ENCODE data around the gene CBX1.
A peak's percentile ranks its signal among the peaks of the same experiment; 100 is the strongest.

Gene CBX1

DNA sequence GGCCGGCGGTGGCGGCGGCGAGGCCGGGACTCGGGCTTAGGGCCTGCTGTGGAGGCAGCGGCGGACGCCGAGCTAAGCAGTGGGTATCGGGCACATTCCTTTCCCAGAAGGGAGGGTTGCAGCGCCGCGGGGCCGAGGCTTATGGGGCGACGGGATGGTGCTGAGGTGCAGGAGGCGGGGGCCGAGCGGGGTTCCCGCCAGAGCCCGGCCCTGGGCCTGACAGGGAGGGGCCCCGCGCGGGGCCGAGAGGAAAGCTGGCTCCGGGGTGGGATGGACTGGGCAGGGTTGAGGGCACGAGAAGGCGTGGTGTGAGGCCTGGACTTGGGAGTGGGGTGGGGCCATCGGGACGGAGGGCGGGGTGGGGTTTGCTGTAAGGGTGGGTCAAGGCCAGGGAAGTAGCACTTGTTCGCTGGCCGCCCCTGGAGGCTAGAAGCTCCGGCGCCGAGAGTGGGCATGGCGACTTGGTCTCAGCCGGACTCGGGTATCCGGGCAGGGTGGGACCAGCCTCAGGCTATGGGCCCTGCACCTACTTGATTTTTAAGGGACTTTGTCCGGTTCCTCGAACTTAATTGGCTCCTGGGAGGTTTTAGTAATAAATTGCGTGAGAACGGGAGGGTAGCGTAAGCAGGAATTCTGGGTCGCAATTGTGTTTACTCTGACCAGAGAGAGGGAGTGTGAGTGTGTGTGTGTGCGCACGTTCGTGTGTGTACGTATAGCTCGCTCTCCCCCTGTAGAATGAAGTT is 52.7 kb downstream of the CBX1 start:
- Histone ChIP-seq H3K14ac (ENCODE audit: low read length) (peak overlapping the region; percentile 77), H3K4ac (ENCODE audit: low read length) (no peak overlapping the region), H2AFZ (ENCODE audit: low read length) (peak overlapping the region; percentile 92), H3K27ac (replicated peaks; ENCODE audit: low read length) (peak overlapping the region; percentile 92), H2BK15ac (ENCODE audit: low read length) (peak overlapping the region; percentile 35), H4K8ac (ENCODE audit: low read depth, low read length) (no peak overlapping the region), H3K79me1 (ENCODE audit: low read depth, low read length) (peaks cover 10% of the 10 kb centered on the region), H2BK5ac (ENCODE audit: low read length) (peak overlapping the region; percentile 93), H3K27me3 (ENCODE audit: control insufficient read depth in 3 of 3, insufficient read depth in 3 of 3, low read depth in 1 of 3, low read length in 3 of 3) (no peaks in the 10 kb centered on the region), H3K4me1 (ENCODE audit: control insufficient read depth in 2 of 2, insufficient read depth in 1 of 2, low read depth in 1 of 2, low read length in 2 of 2) (peaks cover 12 to 37% of the 10 kb centered on the region in 2 donors), H2BK120ac (ENCODE audit: low read depth, low read length) (peak overlapping the region; percentile 29), H3K23ac (ENCODE audit: low read depth, low read length, poor library complexity) (peak overlapping the region; percentile 90), H2AK5ac (ENCODE audit: low read depth, low read length) (peak overlapping the region; percentile 32), H4K91ac (ENCODE audit: low read depth, low read length, poor library complexity) (no peak overlapping the region), H2BK12ac (ENCODE audit: low read length) (no peak overlapping the region), H3K4me3 (ENCODE audit: low read length in 2 of 2) (peak overlapping the region; percentile 70 to 95), H3K9me3 (replicated peaks in 1 of 2; ENCODE audit: control insufficient read depth in 2 of 2, insufficient read depth in 1 of 2, low read depth in 1 of 2, low read length in 2 of 2) (no peaks in the 10 kb centered on the region), H3K4me2 (ENCODE audit: insufficient read depth, low read length, poor library complexity, severe bottlenecking) (peak overlapping the region; percentile 88), H3K36me3 (replicated peaks in 1 of 2; ENCODE audit: control insufficient read depth in 2 of 2, insufficient read depth in 2 of 2, low read length in 2 of 2) (peaks cover 21 to 40% of the 10 kb centered on the region in 2 donors), H3K18ac (ENCODE audit: low read length) (peak overlapping the region; percentile 100), H3K9ac (ENCODE audit: low read depth, low read length, poor library complexity) (peak overlapping the region; percentile 98)
- WGBS, 2 donors (ENCODE audit: extremely low coverage in 2 of 2, insufficient read length in 2 of 2, insufficient replicate concordance in 1 of 2): no CpG with 5 or more reads among the region's 53 CpGs
- DNase-seq (ENCODE audit: low spot score): no peak

DNA sequence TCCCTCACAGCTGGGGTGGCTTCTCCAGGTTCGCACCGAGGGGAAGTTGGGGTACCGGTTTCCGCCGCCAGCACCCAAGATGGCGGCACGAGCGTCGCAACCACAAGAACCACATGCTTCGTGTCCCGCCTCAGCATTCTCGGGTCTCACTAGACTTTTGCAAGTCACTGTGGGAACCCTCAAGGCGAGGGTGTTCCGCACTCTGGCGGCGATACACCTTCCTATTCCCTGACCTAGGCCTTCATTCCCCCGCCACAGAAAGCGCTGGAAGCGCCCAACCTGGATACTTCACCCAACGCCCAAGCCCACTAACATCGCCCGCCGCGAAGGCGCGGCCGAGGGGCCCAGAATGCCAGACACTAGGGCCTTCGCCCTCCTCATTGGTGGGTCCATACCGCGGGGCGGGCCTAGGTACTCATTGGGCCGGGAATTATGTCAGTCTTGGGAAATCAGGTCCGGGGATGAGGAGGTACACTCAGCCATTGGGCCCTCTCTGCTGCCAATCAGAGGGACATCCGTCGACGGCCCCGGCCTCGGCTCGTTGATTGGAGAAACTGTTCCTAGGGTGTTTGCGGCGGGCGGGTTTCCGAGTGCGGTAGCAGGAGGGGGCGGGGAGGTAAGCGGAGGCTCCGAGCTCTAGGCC is 53.4 kb downstream of the CBX1 start, which contains the start of gene NFE2L1:
Gene NFE2L1, plus strand, starts transcription at position 619 of the 643 bp plus-strand sequence. CDS start 2,760 bp downstream, outside the sequence.
- Histone ChIP-seq H3K36me3 (replicated peaks in 1 of 2; ENCODE audit: control insufficient read depth in 2 of 2, insufficient read depth in 2 of 2, low read length in 2 of 2) (peaks cover 21 to 33% of the 10 kb centered on the region in 2 donors), H3K23ac (ENCODE audit: low read depth, low read length, poor library complexity) (peak within 1 kb of the TSS; percentile 90), H3K18ac (ENCODE audit: low read length) (peak within 1 kb of the TSS; percentile 100), H3K14ac (ENCODE audit: low read length) (peak within 1 kb of the TSS; percentile 77), H3K27ac (replicated peaks; ENCODE audit: low read length) (peak within 1 kb of the TSS; percentile 92), H3K4ac (ENCODE audit: low read length) (no peak within 1 kb of the TSS), H3K9me3 (replicated peaks in 1 of 2; ENCODE audit: control insufficient read depth in 2 of 2, insufficient read depth in 1 of 2, low read depth in 1 of 2, low read length in 2 of 2) (no peaks in the 10 kb centered on the region), H3K4me1 (ENCODE audit: control insufficient read depth in 2 of 2, insufficient read depth in 1 of 2, low read depth in 1 of 2, low read length in 2 of 2) (peaks cover 8 to 30% of the 10 kb centered on the region in 2 donors), H3K9ac (ENCODE audit: low read depth, low read length, poor library complexity) (peak within 1 kb of the TSS; percentile 98), H3K27me3 (ENCODE audit: control insufficient read depth in 3 of 3, insufficient read depth in 3 of 3, low read depth in 1 of 3, low read length in 3 of 3) (no peaks in the 10 kb centered on the region), H2BK15ac (ENCODE audit: low read length) (peak within 1 kb of the TSS; percentile 63), H3K4me2 (ENCODE audit: insufficient read depth, low read length, poor library complexity, severe bottlenecking) (peak within 1 kb of the TSS; percentile 88), H4K8ac (ENCODE audit: low read depth, low read length) (no peak within 1 kb of the TSS), H2AK5ac (ENCODE audit: low read depth, low read length) (peak within 1 kb of the TSS; percentile 32), H2BK120ac (ENCODE audit: low read depth, low read length) (peak within 1 kb of the TSS; percentile 29), H4K91ac (ENCODE audit: low read depth, low read length, poor library complexity) (peak within 1 kb of the TSS; percentile 94), H2BK12ac (ENCODE audit: low read length) (no peak within 1 kb of the TSS), H3K4me3 (ENCODE audit: low read length in 2 of 2) (peak within 1 kb of the TSS; percentile 70 to 95), H2BK5ac (ENCODE audit: low read length) (peak within 1 kb of the TSS; percentile 93), H2AFZ (ENCODE audit: low read length) (peak within 1 kb of the TSS; percentile 92), H3K79me1 (ENCODE audit: low read depth, low read length) (peaks cover 10% of the 10 kb centered on the region)
- peak; percentile 99 for DNase-seq (ENCODE audit: low spot score)
- no CpG with 5 or more reads among the region's 47 CpGs for WGBS, 2 donors (ENCODE audit: extremely low coverage in 2 of 2, insufficient read length in 2 of 2, insufficient replicate concordance in 1 of 2)

DNA sequence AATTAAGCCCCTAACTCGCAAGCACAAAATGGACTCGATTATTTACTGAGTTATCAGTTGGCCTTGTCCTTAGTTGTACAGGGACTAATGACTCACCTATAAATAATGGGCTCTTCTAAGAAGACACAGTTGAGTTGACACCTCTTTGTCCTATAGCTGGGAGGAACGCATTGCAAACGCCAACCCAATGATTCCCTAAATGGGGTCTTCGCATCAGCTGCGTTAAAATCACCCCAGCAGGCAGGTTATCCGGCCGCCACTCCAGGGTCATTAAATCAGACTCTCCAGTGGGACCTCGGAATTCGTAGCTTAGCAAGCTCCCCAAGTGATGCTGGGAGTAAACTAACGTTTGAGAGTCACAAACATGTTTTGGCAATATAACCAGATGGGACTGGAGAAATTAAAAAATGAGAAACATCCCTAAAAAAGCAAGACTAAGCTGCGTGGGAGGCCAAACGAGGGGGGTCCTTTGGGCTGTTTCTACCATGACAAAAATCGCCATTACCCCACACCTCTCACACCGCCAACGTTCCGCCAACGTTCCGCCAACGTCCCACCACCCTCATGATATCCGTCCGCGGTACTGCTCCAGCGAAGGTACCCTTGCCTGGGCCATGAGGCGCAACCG is 54.1 kb downstream of the CBX1 start:
- H3K27me3 ChIP-seq (ENCODE audit: control insufficient read depth in 3 of 3, insufficient read depth in 3 of 3, low read depth in 1 of 3, low read length in 3 of 3): no peaks in the 10 kb centered on the region
- WGBS, 2 donors (ENCODE audit: extremely low coverage in 2 of 2, insufficient read length in 2 of 2, insufficient replicate concordance in 1 of 2): no CpG with 5 or more reads among the region's 26 CpGs
- peak overlapping the region; percentile 97 for H3K18ac ChIP-seq (ENCODE audit: low read length)
- H2AK5ac ChIP-seq (ENCODE audit: low read depth, low read length): no peak overlapping the region
- H3K23ac ChIP-seq (ENCODE audit: low read depth, low read length, poor library complexity): peak overlapping the region; percentile 82
- H2BK120ac ChIP-seq (ENCODE audit: low read depth, low read length): no peak overlapping the region
- peak overlapping the region; percentile 63 for H2BK15ac ChIP-seq (ENCODE audit: low read length)
- no peaks in the 10 kb centered on the region for H3K9me3 ChIP-seq (replicated peaks in 1 of 2; ENCODE audit: control insufficient read depth in 2 of 2, insufficient read depth in 1 of 2, low read depth in 1 of 2, low read length in 2 of 2)
- no peak for DNase-seq (ENCODE audit: low spot score)
- peak overlapping the region; percentile 92 for H3K27ac ChIP-seq (replicated peaks; ENCODE audit: low read length)
- H4K91ac ChIP-seq (ENCODE audit: low read depth, low read length, poor library complexity): peak overlapping the region; percentile 94
- H3K14ac ChIP-seq (ENCODE audit: low read length): peak overlapping the region; percentile 28
- peaks cover 10% of the 10 kb centered on the region for H3K79me1 ChIP-seq (ENCODE audit: low read depth, low read length)
- H3K36me3 ChIP-seq (replicated peaks in 1 of 2; ENCODE audit: control insufficient read depth in 2 of 2, insufficient read depth in 2 of 2, low read length in 2 of 2): peaks cover 16 to 27% of the 10 kb centered on the region in 2 donors
- H2BK5ac ChIP-seq (ENCODE audit: low read length): peak overlapping the region; percentile 93
- H3K4me3 ChIP-seq (ENCODE audit: low read length in 2 of 2): peak overlapping the region; percentile 70 to 93
- H3K4me1 ChIP-seq (ENCODE audit: control insufficient read depth in 2 of 2, insufficient read depth in 1 of 2, low read depth in 1 of 2, low read length in 2 of 2): peaks cover 5 to 23% of the 10 kb centered on the region in 2 donors
- H3K4me2 ChIP-seq (ENCODE audit: insufficient read depth, low read length, poor library complexity, severe bottlenecking): peak overlapping the region; percentile 80
- H3K9ac ChIP-seq (ENCODE audit: low read depth, low read length, poor library complexity): peak overlapping the region; percentile 92
- H4K8ac ChIP-seq (ENCODE audit: low read depth, low read length): no peak overlapping the region
- H2AFZ ChIP-seq (ENCODE audit: low read length): peak overlapping the region; percentile 89
- H3K4ac ChIP-seq (ENCODE audit: low read length): no peak overlapping the region
- no peak overlapping the region for H2BK12ac ChIP-seq (ENCODE audit: low read length)

Measured in neuronal stem cell (in vitro differentiated cells).